ENCODE measurements around the gene MYLIP.

DNA sequence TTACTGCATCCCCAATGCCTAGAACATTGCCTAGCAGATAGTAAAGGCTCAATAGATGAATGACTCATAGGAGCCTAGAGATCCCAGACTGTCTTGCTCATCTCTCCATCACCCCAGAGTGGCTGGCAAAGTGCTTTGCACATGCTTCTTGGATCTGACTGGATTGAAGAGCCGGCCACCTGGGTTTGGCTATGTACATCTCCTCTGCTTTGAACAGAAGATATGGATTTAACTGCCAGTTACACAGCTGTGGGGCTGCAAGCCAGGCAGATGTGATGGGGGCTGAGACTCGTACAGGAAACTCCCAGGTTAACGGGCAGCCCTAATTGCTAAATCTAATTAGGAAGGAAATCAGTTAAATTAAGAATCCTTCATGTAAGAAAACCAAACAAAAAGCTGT is 28.6 kb downstream of the MYLIP start:
- no peak for TF ChIP-seq POLR2A (IDR thresholded peaks at IDR 0.05; ENCODE audit: low read depth)
- TF ChIP-seq, protein P1, sequence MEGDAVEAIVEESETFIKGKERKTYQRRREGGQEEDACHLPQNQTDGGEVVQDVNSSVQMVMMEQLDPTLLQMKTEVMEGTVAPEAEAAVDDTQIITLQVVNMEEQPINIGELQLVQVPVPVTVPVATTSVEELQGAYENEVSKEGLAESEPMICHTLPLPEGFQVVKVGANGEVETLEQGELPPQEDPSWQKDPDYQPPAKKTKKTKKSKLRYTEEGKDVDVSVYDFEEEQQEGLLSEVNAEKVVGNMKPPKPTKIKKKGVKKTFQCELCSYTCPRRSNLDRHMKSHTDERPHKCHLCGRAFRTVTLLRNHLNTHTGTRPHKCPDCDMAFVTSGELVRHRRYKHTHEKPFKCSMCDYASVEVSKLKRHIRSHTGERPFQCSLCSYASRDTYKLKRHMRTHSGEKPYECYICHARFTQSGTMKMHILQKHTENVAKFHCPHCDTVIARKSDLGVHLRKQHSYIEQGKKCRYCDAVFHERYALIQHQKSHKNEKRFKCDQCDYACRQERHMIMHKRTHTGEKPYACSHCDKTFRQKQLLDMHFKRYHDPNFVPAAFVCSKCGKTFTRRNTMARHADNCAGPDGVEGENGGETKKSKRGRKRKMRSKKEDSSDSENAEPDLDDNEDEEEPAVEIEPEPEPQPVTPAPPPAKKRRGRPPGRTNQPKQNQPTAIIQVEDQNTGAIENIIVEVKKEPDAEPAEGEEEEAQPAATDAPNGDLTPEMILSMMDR (IDR thresholded peaks at IDR 0.05): no peak
